HG03095 (cell line): ENCODE results near the gene TXNRD1.
"Not testable (repeated sequence)": the region's sequence is repeated elsewhere in the genome, so short reads cannot be mapped to it uniquely, and the experiment has no call there.

Experiments
- ATAC-seq: cut with Tn5 transposase; IDR thresholded peaks from one replicate; pipeline ENCODE4 v1.9.1; 2021; ENCODE audit warnings: moderate library complexity; ENCODE audit not compliant: unreplicated experiment

The TXNRD1 gene

GRCh38 chr12:104320627-104321024, 105.0 kb downstream of the TXNRD1 start:
- no peak for ATAC-seq

GRCh38 chr12:104321949-104322348, 106.4 kb downstream of the TXNRD1 start:
- no peak for ATAC-seq

DNA sequence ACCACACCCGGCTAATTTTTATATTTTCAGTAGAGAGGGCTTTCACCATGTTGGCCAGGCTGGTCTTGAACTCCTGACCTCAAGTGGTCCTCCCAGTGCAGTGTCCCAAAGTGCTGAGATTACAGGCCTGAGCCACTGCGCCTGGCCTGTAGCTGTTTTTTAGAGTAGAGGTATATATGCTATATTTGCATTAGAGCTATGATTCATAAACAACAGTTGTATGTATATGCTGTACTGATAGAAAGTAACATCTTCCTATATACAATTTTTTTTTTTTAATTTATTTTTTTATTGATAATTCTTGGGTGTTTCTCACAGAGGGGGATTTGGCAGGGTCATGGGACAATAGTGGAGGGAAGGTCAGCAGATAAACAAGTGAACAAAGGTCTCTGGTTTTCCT, 107.0 kb downstream of the TXNRD1 start:
- ATAC-seq: not testable (repeated sequence)

DNA sequence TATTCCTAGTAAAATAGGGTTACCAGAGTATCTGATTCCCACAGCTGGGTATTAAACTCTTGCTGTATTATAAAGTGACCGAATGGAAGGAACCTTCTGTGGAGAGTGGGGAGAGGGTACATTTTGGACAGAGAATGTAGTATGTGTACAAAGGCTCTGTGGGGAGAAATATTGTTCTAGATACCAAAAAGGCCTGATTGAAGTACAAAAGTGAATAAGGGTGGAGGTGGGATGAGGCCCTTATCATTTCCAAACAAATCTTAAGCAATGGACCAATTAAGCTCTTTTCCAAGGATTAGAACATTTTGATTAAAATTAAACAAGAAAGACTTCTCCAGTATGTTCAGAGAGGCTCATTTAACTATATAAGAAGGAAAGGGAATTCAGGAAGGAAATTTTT, 108.3 kb downstream of the TXNRD1 start:
- no peak for ATAC-seq

- ATAC-seq: not testable (repeated sequence)
Measured at GRCh38 chr12:104328278-104328677, 112.7 kb downstream of the TXNRD1 start.

GRCh38 chr12:104328790-104329189, 113.2 kb downstream of the TXNRD1 start:
- ATAC-seq: no peak

DNA sequence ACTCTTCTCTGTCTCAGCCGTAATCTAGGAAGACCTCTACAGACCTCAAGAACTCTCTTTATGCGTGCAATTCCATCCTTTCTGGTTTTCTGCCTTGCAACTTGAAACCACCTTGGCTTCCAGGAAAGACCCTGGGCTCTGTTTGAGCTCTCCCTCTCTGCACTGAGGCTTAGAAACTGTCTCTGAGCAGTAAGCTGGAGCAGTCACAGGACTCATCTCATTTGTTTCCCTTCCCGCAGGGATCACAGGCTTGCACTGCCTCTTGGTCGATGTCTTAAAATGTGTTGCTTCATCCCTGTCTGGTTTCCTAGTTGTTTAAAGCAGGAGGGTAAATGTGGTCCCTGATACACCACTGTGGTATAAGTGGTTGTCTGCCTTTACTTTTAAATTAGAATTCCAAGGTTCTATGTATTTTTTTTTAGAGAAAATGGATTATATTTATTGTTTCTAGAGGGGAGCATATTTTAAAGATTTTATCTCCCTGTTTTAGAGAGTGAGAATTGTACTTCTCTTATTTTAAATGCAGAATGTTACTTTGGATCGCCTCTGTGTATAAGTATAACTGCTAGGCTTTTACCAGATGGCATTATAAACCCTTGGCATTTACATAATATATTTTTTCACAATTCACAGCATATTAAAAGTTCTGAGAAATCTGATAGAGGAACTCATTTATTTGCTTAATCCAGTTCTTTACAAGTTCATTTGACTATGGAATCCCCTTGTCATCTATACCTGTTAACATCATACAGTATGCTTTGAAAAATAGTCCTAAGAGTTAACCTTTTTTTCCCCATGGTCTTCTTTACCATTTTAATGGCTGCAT, 114.3 kb downstream of the TXNRD1 start:
- no peak for ATAC-seq

GRCh38 chr12:104331376-104331775, 115.8 kb downstream of the TXNRD1 start:
- no peak for ATAC-seq

- ATAC-seq: not testable (repeated sequence)
Measured at GRCh38 chr12:104332273-104332672, 116.7 kb downstream of the TXNRD1 start.

DNA sequence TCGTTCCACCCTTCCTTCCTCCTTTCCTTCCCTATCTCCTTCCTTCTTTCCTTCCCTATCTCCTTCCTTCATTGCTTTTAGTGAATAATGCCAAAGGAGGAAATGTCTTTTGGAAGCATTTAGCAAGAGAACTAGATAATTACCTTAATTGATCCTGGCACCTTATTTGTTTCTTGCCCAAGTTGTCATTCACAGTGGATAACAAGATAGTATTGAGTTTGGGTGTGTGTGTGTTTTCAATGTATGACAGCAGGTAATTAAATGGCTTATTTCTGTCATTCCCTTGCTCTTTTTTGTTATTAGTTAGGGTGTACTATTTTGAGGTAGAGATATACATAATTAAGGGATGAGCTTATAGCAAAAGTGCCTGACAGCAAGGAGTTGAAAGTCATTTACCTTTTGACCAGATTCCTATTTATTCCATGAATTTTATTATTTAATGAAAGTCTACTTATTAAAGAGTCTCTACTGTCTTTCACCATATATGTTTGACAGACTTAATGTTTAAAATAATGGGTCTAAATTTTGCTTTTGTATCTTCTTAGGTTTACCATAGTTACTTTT, 118.2 kb downstream of the TXNRD1 start:
- no peak for ATAC-seq

- no peak for ATAC-seq
Measured at GRCh38 chr12:104334581-104334980, 119.0 kb downstream of the TXNRD1 start.

GRCh38 chr12:104336115-104336514, 120.5 kb downstream of the TXNRD1 start:
- no peak for ATAC-seq

- no peak for ATAC-seq
Measured at GRCh38 chr12:104337030-104337558, 121.5 kb downstream of the TXNRD1 start.

GRCh38 chr12:104339663-104340062, 124.1 kb downstream of the TXNRD1 start:
- no peak for ATAC-seq

GRCh38 chr12:104340177-104340576, 124.6 kb downstream of the TXNRD1 start:
- no peak for ATAC-seq

DNA sequence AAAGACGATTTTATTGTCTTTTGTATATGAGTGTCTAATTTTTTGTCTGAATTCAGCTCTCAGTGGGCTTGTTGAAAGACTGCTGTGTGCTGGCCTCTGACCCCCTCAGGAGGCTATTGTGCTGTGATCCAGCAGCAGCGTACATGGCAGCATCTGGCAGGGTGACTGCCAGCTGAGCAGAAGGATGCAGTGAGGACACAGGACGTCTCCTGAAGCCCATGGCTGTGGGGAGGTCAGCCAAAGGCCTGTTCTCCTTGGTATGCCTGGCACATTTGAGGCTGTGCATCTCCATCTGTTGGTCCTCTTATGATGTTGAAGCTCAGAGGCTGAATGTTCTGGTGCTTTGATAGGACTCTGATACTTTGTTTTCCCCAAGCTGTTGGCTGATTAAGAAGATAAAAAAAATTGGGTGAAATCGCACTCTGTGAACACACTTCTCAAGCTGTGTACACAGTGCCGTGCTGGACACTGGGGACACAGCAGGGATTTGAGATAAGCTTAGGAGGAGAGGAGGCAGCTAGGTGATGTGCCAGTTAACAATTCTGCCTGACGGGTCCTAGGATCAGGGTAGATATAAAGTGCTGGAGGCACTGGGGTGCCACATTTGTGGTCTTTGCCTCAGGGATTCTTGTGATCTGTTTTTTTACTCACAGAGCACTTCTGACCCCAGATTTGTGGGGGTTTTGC, 125.5 kb downstream of the TXNRD1 start:
- ATAC-seq: no peak

- no peak for ATAC-seq
Measured at GRCh38 chr12:104342147-104342546, 126.6 kb downstream of the TXNRD1 start.

DNA sequence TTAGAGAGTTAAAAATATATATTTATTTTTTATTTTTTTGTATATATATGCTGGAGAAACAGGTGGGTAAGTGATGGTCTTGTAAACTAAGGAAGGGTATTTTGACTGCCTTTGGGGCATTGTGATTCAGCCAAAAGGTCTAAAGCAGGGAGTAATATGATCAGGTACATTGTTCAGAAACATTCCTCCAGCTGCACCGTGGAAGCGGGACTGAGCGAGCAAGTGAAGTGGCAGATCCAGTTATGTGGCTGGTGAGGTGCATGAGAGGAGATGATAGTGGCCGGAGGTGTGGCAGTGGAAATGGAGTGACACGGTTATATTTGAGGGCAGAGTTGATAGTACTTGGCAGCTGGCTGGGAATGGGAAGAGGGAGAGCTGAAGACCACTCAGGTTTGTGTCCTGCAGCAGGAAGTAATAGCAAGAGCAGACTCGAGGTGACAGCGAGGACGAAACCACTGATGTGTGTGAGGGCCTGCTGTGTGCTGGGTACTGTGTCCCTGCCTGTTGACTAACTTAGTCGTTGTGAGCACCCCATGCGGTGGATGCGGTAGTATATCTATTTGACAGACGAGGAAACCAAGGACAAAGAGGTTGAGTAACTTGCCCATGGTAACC, 127.2 kb downstream of the TXNRD1 start:
- ATAC-seq: no peak

GRCh38 chr12:104344682-104345081, 129.1 kb downstream of the TXNRD1 start:
- ATAC-seq: no peak

- ATAC-seq: no peak
Measured at GRCh38 chr12:104345234-104346066, 129.9 kb downstream of the TXNRD1 start.
